ENCODE results near the gene DTX3.

DNA sequence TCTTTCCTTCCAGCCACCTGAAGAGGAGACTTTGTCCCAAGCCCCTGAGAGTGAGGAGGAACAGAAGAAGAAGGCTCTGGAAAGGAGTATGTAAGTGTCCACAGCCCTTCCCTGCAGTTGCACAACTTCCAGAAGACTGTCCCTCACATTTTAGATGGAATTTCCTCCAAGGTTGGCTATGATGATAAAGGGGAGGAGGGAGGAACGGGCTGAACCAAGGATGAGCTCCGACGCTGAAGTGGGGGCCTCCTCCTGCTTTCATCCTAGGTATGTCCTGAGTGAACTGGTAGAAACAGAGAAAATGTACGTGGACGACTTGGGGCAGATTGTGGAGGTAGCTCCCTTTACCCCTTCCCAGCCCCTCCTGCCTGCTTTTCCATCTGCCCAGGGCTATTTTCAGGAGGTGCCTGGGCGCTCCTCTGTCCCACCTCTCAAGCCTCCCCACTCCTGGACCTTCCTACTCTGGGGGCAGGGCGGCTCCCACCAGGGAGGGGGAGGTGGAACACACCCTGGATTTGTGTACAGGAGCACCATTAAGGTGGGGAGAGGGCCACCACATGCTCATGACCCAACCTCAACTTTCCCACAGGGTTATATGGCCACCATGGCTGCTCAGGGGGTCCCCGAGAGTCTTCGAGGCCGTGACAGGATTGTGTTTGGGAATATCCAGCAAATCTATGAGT lies 8.9 kb downstream of the DTX3 start:
- TF ChIP-seq CBX1 (IDR thresholded peaks at IDR 0.05; ENCODE audit: low read depth): no peak
- TF ChIP-seq NPAS2 (CRISPR knock-in tag; IDR thresholded peaks at IDR 0.05; ENCODE audit: borderline replicate concordance): no peak
- TF ChIP-seq, protein P1, sequence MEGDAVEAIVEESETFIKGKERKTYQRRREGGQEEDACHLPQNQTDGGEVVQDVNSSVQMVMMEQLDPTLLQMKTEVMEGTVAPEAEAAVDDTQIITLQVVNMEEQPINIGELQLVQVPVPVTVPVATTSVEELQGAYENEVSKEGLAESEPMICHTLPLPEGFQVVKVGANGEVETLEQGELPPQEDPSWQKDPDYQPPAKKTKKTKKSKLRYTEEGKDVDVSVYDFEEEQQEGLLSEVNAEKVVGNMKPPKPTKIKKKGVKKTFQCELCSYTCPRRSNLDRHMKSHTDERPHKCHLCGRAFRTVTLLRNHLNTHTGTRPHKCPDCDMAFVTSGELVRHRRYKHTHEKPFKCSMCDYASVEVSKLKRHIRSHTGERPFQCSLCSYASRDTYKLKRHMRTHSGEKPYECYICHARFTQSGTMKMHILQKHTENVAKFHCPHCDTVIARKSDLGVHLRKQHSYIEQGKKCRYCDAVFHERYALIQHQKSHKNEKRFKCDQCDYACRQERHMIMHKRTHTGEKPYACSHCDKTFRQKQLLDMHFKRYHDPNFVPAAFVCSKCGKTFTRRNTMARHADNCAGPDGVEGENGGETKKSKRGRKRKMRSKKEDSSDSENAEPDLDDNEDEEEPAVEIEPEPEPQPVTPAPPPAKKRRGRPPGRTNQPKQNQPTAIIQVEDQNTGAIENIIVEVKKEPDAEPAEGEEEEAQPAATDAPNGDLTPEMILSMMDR (CRISPR knock-in tag; IDR thresholded peaks at IDR 0.05): no peak
- no peak for TF ChIP-seq ZNF468 (CRISPR knock-in tag; IDR thresholded peaks at IDR 0.05)
- TF ChIP-seq NR1H2 (CRISPR knock-in tag; IDR thresholded peaks at IDR 0.05; ENCODE audit: borderline replicate concordance, low read depth): no peak

Data from HepG2 (cell line).